Activated naive CD4-positive, alpha-beta T cell treated with Interleukin-2 at 50 U/mL for 16 hours (primary cell): ENCODE measurements around the gene IL4I1.

ENCODE experiments used
- DNase-seq: peaks from one replicate; pipeline ENCODE4 v3.0.0-alpha.2; 2020

Gene IL4I1

DNA sequence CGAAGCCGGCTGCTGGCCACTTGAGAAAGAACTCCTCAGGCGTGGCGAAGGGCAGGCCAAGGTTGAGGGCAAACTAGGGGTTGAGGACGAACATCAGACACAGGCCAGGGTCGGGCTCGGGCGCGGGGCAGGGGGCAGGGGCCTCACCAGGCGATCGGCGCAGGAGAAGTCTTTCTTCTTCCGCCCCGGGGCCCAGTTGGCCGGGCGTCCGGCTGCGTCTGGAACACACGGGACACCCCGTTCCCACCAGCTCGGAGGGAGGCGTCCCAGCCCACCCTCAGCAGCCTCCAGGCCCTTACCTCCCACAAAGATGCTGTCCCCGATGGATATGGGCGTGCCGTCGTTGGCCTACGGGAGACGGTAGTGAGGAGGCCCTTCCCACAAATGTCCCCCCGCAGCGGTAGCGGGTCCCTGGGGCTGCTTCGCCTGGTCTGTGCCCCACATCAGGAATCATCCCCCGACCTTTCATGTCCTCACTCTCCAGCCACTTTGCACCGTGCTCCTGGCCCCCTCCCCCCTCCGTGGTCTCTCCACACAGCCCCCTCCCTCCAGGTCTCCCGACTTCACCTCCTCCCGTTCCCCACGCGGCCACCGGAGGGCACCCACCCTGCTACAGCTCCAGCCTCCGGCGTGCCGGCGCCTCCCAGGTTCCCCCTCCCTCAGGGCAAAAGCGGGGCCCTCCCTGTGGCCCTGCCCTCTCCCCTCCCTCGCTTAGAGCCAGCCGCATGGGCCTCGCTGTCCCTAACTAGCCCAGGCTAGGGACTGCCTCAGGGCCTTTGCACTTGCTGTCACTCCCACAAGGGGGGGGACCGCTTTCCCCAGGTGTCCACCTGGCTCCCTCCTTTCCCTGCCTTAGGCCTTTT lies 34.1 kb downstream of the IL4I1 start:
- no peak for DNase-seq

DNA sequence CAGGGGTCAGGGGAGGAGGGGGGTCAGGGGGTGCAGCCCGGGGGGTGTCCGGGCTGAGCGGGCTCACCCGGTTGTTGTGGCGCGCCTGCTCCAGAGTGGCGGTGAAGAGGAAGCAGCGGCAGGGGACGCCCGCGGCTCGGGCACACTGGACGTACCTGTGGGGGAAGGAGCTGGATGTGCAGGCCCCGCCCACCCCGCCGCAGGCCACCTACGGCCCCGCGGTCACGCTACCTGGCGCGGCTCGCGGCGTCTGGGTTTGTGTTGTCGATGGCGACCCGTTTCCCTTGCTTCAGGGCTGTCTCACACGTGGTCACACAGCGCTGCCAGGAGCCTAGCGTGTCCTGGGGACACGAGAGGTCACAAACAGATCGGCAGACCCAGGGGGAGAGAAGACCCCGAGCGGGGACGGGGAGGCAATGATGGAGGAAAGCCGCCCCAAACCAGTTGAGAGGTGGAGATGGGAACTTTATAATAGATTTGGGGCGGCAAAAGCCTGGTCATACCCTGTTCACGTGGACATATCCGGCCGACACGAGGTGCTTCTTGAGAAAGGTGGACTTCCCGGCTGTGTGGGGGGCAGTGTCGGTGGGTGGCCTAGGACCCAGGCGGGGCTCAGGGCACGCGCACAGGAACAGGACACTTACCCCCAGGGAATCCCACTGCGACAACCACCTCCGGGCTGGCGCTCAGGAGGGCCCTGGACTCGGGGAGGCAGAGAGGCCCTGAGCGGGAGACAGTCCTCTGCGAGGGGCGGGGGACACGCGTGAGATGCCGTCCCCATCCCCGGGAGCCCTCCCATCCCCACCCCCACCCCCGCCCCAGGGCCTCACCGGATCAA lies 34.9 kb downstream of the IL4I1 start:
- no peak for DNase-seq

DNA sequence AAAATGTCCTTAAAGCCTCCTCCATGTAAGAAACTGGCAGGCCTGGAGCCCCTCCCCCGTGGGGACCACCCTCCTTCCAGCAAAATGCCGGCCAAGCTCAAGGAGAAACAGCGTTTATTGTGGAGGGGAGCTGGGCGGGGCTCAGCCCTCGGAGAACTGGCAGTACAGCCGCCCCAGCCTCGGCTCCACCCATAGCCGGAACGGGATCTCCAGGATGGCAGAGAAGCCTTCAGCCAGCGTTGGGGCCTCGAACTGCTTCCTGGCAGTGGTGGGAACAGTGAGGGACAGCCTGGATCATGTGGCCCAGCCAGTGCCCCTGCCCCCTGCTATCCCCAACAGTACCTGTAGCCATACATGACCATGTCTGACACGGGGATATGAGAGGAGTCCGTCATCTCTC lies 35.6 kb downstream of the IL4I1 start:
- DNase-seq = no peak

DNA sequence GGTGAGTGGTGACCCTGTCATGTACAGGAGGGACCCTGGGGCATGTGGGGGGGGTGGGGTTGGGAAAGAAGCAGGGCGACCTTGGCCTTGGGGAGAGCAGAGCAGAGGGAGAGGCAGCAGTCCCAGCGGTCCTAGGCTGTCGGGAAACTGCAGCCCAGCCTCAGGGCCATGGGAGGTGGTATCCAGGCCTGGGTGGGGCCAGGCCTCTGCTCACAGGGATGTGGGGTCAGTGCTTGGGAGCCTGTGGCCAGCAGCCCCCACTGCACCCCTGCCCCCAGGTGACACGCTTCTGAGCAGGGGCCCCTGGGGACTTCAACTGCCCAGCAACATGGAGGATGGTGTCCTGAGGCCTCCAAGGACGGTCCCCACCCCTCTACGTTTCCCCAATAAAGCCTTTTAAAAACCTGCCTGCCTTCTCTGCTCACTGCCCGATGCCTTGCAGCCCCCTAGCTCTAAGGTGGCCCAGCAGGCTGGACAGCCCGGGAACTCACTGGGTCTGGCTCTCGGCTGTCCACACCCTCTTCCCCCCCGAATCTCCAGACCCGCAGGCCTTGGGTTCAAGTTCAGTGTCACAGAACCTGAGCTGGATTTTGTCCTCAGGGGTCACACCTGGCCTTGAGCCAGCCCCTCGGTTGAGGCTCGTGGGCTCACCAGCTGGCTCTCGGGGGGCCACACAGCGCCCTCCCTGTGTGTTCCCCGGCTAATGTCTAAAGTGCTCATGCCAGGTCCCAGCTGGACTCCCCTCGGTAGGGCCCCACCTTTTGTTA lies 36.2 kb downstream of the IL4I1 start:
- DNase-seq = no peak

DNA sequence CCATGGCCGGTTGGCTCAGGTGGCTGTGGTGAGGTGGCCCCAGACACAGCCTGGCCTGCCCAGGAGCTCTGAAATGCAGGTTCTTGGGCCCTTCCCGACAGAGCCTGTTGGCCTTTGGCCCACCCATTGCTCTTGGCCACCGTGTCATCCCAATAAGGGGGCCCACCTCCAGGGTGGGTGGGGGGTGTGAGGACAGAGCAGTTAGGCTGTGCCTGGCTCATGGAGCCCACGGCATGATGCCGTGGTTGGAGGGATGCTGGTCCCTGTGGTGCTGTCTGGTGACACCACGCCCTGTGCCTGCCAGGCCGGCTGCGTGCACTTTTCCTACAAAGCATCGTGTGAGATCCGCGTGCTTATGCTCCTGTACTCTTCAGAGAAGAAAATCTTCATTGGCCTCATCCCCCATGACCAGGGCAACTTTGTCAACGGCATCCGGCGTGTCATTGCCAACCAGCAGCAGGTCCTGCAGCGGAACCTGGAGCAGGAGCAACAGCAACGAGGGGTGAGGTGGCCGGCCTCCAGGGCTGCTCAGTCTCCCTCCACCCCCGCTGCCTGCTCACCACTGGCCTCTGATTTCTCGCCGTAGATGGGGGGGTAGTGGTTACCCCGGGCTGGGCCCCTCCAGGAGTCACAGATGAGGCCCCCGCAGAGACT lies 36.9 kb downstream of the IL4I1 start:
- no peak for DNase-seq

DNA sequence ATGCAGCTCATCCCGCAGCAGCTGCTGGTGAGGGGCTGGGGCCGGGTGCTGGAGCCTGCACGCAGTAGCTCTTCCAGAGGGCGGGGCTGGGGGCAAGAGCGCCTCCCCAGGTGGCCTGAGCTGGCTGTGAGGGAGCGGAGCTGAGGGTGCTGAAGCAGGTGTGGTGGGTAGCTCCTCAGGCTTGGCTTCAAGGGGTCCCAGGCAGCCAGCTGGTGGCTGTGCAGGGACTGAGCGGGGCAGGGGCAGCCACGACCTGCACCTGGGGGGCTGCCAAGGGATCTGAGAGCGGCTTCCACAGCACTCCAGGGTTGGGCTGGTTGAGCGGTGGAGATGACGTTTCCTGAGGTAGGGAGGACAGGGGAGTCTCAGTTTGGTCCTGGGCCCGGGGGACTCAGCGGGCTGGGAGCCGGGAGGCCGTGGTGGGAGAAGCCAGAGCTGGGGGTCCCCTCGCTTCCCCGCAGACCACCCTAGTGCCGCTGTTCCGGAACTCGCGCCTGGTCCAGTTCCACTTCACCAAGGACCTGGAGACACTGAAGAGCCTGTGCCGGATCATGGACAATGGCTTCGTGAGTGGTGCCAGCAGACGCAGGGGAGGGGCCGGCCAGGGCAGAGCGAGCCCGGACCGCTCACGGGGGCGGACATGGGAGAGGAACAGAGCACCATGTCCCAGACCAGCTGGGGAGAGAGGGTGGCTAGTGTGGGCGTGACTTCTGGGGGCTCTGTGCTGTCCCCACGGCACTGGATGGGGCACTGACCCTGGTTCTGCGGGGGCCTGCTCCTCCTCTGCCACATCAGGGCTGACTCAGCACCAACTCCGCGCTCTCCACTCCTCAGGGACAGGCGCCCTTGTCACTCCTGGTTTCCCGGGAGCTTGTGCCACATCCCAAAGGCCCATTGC lies 38.4 kb downstream of the IL4I1 start:
- DNase-seq = no peak

DNA sequence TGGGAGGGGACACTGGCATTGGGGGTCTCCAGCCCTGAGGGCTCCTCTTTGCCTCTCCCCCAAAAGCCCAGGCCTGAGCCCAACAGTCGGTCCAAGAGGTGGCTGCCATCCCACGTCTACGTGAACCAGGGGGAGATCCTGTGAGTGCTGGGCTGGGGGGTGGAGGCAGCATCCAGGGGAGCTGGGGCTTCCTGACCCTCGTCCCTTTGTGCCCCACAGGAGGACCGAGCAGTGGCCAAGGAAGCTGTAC lies 38.9 kb downstream of the IL4I1 start:
- no peak for DNase-seq

DNA sequence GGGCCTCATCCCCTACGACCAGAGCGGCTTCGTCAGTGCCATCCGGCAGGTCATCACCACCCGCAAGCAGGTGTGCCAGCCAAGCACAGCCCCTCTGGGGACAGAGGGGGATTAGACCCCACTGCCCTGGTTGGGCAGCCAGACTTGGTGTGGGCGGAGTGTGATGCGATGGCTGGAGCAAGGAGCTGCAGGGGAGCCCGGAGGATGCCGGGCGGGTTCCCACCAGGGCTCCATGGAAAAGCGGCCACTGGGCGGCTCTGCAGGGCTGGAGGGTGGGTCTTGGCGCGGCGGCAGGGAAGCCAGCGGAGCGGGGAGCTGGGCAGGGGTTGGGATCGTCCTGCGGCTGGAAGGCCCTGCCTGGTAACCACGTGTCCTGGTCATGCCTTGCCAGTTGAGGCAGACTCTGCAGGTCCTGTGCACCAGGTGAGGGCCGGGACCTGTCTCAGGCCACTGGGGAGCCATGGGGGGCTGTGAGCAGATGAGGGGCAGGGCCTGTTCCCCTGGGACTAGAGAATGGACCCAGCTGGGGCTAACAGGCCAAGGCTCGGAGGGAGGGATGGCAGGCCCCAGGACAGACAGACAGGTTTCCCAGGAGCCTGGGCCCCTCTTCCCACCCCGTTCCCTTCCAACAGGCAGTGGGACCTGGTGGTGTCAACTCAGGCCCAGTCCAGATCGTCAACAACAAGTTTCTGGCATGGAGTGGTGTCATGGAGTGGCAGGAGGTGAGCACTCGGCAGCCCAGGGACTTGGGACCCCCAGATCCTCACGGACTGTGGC lies 39.4 kb downstream of the IL4I1 start:
- DNase-seq = no peak

DNA sequence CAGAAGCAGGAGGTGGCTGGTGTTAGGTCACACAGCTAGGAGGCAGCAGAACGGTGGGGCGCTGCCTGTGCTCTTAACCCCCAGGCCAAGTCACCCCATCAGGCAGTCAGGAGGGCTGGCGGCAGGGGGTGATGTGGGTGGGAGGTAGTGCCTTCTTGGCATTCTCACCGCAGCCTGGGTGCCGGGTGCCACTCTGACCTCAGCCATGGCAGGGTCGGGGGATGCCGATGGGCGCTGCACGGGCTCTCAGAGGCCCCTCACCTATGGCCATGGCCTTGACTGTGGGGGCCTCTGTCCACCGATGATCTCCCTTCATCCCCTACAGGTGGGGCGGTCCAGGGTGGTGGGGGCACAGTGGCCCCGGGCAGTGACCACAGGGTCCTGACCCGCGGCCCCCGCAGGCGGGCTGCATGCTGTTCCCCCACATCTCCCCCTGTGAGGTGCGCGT lies 40.1 kb downstream of the IL4I1 start:
- no peak for DNase-seq

DNA sequence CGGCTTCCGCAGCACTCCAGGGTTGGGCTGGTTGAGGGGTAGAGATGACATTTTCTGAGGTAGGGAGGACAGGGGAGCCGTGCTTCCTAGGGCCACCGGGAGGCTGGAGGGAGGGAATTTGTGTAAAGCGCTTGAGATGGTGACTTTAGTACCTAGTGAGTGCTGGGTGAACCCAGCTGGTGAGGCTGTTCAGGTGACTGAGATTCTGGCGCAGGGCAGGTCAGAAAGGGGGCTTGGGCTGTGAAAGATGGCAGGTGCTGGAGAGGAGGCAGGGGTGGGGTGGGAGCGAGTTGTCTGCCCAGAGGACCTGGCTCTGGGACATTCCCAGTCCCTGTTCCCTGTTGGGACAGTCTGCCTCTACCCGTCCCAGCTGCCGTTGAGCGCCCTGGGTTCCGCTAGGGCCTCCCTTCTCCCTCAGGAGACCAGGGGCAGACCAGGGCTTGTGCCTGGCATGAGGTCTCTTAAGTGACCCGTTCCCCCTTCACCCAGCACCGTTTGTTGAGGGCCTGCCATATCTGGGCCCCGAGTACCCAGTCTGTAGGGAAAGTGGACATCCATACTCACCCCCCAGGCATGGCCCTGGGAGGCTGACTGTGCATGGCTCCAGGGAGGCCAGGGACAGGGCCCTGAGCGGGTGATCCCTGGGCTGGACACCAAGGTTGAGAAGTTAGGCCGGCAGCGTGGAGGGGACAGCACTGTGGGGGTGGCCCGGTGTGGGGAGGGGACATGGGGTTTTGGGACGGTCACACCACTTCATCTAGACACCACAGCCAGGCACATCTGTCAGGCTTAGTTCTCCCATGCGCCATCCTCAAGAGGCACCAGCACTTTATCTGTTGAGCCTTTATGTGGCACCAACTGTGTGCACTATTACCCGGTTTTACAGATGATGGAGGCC lies 40.8 kb downstream of the IL4I1 start:
- DNase-seq = no peak

DNA sequence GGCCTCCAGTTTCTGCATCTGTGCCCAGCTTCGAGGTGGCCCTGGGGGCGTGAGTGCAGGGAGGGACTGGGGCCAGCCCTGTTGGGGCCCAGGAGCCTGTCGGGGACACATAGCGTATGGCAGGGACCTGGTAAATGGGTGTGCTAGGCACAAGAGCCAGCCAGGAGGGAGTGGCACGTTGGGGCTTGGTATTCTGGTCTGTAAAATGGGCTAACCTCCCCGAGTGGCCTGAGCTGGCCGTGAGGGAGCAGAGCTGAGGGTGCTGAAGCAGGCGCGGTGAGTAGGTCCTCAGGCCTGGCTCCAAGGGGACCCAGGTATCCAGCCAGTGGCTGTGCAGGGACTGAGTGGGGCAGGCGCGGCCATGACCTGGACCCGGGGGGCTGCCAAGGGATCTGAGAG lies 41.4 kb downstream of the IL4I1 start:
- no peak for DNase-seq

DNA sequence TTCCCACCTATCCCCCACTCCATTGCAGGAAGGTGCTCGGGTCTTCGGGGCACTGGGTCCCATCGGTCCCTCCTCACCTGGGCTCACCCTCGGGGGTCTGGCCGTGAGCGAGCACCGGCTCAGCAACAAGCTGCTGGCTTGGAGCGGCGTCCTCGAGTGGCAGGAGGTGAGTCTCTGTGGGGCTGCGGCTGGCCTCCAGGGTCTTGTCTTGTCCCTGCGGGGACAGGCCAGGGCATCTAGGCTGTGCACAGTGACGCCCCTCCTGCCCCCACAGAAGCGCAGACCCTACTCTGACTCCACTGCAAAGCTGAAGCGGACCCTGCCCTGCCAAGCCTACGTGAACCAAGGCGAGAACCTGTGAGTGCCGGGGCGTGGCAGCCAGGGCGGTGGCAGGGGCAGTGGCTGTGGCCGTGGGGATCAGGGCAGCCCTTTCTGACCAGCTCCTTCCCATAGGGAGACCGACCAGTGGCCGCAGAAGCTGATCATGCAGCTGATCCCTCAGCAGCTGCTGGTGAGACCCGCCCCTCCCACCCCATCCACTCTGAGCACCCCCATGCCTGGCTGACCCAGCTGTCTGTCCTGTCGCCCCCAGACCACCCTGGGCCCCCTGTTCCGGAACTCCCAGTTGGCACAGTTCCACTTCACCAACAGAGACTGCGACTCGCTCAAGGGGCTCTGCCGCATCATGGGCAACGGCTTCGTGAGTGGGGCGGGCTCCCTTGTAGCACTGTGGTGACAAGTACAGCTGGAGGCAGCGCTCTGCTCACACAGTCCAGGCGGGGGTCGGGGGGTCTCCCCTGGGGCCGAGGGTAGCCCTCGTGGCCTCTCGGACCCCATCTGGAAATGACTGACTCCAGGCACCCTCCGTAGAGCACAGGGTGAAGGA lies 42.1 kb downstream of the IL4I1 start:
- DNase-seq = no peak

DNA sequence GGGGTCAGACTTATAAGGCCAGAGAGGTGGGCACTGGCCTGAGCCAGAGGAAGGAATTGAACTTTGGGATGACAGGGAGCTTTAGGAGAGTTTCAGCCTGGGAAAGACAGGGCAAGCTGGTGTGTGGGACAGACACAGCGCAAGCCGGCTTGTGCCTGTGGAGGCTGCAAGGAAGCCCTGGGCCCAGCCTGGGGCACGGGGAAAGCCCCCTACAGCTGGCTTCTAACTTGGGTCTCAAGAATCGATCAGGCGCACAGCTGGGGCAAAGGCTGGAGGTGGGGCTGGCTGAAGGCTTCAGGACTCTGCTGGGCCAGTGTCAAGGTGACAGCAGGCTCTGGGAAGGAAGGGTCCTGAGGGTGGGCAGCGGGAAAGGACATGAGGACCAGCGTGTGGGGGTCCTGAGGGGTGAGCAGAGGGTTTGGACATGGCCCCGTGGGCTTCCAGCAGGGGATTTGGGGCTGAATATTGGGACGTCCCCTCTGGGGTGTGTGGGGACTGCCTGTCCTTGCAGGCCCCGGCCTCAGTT lies 42.8 kb downstream of the IL4I1 start:
- no peak for DNase-seq

DNA sequence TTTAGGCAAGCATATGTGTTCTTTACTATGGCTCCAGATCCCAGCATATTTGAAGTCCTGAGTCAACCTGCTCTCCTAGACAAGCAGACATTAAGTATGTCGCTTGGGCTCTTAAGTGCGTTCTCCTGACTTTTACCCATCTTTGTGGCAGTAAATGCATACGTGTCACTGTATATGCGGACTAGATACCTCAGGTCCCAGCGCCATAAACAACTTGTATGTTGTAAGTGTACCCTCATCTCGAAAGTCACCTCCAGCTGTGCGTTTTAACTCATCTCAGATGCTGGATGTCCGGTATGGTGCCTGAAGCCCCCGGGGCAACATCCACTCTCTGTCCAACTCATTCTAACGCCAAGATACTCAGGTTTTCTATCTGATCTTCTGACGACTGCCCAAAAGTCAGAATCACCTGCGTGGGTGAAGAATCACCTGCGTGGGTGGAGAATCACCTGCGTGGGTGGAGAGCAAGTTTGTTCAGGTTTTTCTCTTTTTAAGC lies 44.0 kb downstream of the IL4I1 start:
- DNase-seq = no peak

DNA sequence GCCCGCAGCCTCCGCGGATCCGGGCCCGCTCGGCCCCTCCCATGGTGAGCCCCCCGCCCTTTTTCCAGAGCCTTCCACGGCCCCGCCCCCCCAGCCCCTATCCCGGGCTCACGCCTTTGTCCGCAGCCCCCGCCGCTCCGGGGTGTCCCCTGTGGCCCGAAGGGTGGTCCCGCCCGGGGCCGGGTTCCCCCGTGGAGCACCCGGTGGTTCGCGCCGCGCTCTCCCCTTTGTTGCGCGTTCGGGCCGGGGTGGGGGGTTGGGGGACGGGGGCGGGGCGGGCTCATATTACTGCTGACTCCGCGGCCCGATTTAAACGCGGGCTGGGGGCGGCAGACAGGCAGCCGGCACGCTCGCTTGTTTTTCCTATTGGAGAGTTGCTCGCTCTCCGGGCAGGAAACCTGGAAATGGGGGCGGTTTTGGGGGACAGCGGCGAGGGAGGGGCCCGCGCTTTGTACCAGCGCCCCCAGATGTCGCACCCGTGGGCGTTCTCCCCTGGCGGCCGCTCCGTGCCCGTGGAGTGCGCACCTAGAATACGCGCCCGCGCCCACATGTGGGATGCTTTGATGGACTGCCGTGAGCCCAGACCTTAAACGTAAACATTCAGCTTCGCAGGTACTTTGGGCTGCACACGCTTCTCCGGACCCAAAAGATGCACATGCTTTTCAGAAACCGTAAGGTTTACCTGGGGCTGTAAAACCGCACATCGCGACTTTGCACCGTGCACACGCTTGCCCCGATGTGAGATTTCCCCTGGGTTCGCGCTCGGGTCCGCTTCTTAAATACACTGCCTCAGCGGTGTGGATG lies 45.0 kb downstream of the IL4I1 start:
- peak; percentile 37 for DNase-seq

DNA sequence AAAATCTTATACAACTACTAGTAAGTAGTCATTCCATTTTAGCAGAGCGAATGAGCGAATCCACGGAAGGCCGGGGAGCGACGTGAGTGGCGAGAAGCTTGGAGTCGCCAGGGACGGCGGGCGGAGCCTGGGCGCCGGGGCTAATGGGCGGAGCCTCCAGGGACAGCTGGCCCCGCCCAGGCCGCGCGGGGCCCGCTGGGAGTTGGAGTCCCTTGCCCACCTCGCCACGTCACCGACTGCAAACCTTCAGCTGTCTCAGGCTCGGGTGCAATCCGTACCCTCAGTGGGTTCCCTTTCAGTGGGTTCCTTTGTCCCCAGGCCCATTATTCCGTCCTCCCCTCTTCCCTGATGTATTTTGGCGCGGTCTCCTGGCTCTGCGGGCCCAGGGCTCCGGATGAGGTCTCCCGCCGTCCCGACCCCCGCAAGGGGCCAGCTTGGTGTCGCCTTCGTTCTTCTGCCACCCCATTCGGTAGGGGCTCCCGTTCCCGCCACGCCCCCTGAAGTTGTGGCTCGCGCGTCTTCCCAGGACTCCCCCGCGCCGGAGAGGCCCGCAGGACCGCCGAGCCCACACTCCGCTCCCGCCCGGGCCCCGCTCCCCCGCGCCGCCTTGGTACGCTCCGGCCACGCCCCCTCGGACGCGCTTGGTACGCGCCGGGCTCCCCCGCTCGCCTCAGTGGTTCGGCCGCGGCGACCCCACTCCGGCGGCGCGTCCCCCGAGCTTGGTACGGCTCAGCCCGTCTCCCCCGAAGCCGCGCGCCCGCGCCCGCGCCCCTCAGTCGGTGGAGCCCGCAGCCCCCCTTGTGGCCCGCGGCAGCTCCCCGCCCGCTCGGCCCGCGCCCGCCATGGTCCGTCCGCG lies 46.0 kb downstream of the IL4I1 start, which contains the start of gene PTOV1:
Gene PTOV1 (plus strand): TSS at position 673 of the 856 bp plus-strand sequence.
- DNase-seq = peak; percentile 88

DNA sequence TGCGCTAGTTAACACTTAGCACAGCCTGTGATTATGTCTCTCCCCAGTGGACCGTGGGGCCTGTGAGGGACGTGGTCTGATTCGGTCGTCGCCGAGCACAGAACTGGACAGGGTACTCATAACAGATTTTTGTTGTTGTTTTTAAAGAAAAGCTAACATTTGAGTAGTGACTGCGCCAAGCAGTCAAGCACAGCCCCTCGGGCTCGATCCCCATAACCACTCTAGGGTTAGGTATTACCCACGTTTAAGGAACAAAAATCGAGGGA lies 46.5 kb downstream of the IL4I1 start:
- no peak for DNase-seq
